B cell (primary cell): ENCODE results near the gene CA9.

ENCODE experiments used
- CTCF ChIP-seq: fragments of 200-600 bp; IDR thresholded peaks from one replicate; pipeline ENCODE4 v1.8.0; 2022; ENCODE audit warnings: antibody characterized with exemption, mild to moderate bottlenecking
- EZH2 ChIP-seq: IDR thresholded peaks from 2 replicates; pipeline ENCODE4 v1.6.1; 2012; ENCODE audit warnings: borderline replicate concordance, low read depth, mild to moderate bottlenecking, moderate library complexity, low read length; ENCODE audit not compliant: insufficient read depth, poor library complexity, severe bottlenecking

- TF ChIP-seq CTCF (no peak), EZH2 (no peak)
Observed at GRCh38 chr9:35689542-35690293, 16.0 kb downstream of the CA9 start, which contains the start of gene TPM2.
